Activated CD4-positive, alpha-beta T cell treated with anti-CD3 and anti-CD28 coated beads, Interleukin-2, Interleukin-6, amounts not matched to agents 100 ng/mL and 50 ng/mL, durations not matched to agents 16 hours and 8 hours (primary cell): ENCODE data around the gene POLR2F.
A peak's percentile ranks its signal among the peaks of the same experiment; 100 is the strongest.

Experiments
- DNase-seq: peaks from one replicate; pipeline ENCODE4 v3.0.0-alpha.2; 2020

POLR2F gene

DNA sequence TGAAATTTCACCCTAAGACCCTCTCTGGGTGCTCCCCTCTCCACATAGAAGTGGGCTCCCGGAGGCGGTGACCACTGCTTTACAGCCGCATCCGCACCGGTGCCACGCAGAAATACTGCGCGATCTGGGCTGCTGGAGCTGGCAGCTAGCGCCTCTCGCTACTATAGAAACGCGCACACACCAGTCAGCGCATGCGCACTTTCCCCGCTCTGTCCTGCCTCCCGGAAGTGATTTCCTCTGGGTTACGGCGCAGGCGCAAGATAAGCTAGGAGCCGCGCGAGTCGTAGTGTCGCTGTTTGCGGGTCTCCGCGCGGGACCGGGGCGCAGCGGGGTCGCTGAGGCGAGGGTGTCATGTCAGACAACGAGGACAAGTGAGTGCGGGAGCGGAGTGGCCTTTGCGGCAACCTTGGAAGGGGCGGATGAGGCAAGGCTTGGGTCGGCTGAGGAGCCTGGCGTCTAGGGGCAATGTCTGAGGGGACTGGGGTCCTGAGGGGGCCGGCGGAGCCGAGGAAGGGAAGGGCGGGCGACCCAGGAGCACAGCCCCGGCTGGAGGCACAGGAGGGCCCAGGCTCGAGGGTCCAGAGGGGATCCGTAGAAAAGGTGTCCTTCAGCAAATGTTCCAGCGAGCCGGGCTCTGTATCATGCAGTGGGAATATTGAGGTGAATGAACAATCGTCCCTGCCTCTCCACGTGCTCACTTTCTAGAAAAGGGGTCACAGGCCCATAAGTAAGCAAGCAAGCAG is at the start of gene POLR2F, which contains the start of gene C22orf23:
Gene POLR2F (plus strand): TSS at position 263 of the 743 bp plus-strand sequence. CDS start 89 bp downstream, at position 352.
Gene C22orf23 (minus strand): TSS at position 165 of the 743 bp plus-strand sequence. CDS start 452 bp downstream, outside the sequence.
- DNase-seq = peak; percentile 97

GRCh38 chr22:37904572-37905533 is 48.6 kb upstream of the POLR2F start:
- DNase-seq = no peak

GRCh38 chr22:37905534-37906363 is 47.8 kb upstream of the POLR2F start, which contains the start of gene MICALL1:
MICALL1 (plus strand) TSS chr22:37906297; CDS start chr22:37906423, 126 bp downstream.
- peak; percentile 71 for DNase-seq

GRCh38 chr22:37906364-37907008 is 47.0 kb upstream of the POLR2F start:
- peak; percentile 42 for DNase-seq

- DNase-seq = no peak
Measured at GRCh38 chr22:37907036-37907954, 46.2 kb upstream of the POLR2F start.

DNA sequence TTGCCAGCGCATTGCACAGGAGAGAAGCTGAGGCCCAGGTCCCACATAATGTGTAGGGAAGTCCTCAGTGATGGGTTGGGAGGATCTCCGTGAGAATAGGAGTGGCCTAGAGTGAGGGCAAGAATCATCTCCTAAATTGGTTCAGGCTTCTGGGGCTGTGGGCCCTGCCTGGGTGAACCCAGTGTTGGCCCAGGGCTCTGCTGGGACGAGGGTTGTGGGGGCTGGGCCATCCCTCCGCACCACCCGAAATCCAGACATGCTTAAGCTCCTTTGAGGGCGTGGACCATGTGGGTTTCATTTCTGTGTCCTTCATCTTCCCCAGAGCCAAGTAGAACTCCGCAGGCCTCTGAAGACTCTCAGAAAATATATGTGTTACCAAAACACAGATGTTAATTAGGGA is 43.7 kb upstream of the POLR2F start:
- DNase-seq = no peak

DNA sequence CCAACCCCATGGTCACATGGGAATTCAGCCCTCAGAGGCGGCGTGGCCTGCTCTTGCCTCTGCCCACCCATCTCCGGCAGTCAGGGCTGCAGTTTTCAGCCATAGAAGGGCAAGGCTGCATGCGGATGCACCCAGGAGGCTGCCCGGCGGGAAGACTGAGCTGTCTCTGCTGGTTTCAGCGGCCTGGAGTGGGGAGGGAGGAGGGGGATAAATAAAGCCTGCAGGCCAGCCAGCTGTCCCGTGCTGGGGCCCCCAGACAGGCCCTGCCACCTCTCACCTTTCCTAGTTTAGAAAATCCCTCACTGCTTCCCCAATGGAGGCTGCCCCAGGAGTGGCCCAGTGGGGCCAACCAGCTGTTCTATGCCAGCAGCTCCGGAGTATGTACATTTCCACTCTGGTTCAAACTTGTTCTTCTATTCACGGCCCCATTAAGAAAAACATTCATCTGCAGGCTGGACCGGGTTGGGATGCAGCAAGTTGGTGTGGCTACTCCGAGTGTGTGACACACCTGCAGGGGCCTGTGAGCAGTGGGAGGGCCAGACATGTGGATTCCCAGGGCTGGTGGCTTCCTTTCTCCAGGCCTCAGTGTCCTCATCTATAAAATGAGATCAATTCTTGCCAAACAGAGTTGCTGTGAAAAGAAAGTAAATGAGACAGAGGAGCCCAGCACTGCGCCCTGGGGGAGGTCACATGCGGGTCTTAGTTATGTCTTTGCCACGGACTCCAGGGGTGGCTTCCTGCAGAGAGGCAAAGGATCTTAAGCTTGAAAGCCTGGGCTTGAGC is 42.4 kb upstream of the POLR2F start:
- no peak for DNase-seq

- no peak for DNase-seq
Measured at GRCh38 chr22:37911697-37912096, 41.8 kb upstream of the POLR2F start.

DNA sequence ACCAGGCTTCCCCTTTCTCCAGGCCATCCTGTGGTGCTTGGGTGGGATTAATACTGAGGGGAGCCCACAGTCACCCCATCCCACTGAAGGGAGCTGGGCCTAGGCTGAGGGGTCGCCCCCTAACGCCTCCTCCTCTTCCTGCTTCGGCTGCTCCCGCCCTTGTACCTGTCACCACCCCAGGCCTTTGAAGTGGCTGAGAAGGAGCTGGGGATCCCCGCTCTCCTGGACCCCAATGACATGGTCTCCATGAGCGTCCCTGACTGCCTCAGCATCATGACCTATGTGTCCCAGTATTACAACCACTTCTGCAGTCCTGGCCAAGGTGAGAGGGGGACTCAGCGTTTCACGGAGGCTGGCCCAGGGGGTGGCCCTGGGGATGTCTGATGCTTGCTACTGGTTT is 41.3 kb upstream of the POLR2F start:
- DNase-seq = no peak

DNA sequence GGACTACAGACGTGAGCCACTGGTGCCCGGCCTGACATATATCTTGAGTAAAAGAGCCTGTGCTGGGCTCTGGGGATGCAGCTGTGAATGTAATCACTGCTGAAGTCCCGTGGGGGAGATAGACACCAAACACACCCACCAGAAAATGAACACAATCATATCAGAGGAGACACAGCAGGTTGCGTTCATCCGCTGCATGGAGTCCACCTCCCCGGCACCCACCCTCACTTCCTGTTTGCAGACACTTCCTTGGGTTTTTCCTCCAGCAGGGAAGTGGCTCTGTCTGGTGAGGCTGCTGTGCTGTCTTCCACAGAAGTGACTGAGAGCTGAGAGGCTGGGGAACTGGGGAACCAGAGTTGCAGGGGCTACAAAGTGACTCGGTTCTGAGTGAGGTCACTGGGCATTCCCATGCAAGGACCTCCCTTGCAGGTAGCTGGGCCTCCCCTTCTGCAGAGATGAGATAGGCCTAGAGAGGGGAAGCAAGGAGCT is 40.2 kb upstream of the POLR2F start:
- DNase-seq = no peak

GRCh38 chr22:37916311-37916710 is 37.2 kb upstream of the POLR2F start:
- no peak for DNase-seq

GRCh38 chr22:37917874-37918548 is 35.5 kb upstream of the POLR2F start:
- no peak for DNase-seq

DNA sequence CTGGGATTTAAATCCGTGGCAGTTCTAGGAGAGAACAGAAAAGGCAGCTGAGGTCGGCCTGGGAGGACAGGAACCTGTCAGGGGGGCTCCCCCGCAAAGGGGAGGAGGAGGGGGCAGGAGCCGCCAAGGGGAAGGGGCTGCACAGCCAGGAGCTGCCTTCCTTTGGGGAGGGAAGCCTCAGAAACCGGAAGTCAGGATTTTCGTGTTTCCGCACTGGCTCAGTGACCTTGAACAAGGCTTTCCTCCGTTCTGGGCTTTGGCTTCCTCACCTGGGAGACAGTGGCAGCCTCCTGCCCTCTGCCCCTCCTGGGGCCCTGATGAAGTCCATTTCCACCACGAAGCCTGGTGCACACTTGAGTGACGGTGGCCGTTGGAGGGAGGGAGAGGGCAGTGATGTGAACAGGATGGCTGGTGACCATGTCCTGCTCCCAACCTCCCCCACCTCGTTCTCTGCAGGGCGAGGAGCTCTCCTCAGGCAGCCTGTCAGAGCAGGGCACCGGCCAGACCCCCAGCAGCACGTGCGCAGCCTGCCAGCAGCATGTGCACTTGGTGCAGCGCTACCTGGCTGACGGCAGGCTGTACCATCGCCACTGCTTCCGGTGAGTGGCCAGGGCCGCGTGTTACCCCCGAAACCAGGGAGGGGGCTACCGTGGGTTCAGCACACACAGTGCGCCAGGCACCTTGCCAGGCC is 34.8 kb upstream of the POLR2F start:
- no peak for DNase-seq

DNA sequence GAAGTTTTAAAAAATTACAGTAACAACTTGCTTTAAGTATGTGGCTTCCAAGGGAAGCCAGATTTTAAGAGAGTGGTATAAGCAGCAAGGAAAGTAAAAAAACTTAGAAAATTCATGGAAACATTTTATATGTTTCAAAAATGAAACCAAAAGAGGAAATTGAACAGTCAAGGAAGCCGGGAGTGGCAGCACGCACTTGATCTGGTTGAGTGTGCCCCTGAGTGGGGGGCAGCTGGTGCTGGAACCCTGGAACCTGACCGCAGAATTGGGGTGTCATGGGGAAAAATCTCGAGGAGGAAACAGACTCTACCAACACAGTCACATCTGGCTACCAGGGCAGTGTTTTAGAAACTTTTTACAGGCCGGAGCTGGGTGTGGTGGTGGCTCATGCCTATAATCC is 33.4 kb upstream of the POLR2F start:
- no peak for DNase-seq

DNA sequence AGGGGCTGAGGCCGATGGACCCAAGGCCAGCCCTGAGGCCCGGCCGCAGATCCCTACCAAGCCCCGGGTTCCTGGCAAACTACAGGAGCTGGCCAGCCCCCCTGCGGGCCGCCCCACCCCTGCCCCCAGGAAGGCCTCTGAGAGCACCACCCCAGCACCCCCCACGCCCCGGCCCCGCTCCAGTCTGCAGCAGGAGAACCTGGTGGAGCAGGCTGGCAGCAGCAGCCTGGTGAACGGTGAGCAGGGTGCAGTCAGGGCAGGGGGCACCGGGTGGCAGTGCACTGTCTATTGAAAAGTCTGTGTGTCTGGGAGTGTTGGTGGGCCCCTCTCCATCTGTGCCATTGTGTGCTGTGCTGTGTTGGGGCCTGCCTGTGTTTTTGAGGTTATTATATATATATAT is 31.3 kb upstream of the POLR2F start:
- no peak for DNase-seq

DNA sequence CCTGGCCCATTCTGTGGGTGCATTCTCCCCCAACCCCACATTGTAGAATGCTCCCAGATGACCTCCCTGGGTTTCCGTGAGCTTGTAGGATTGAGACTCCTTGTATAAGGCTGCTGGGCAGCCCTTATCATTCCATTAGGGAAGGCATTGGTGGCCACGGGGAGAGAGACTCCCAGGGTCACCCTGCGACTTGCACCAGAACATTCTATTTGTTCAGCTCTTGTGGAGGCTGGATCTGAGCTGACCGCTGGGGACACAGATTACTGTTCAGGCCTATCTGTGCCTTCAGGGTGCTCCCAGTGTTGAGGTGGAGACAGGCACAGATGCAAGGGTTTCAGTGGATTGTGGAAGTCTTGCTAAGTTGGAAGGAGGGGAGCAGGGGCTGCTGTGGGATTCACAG is 29.6 kb upstream of the POLR2F start:
- no peak for DNase-seq

GRCh38 chr22:37924386-37925065 is 29.0 kb upstream of the POLR2F start:
- no peak for DNase-seq

DNA sequence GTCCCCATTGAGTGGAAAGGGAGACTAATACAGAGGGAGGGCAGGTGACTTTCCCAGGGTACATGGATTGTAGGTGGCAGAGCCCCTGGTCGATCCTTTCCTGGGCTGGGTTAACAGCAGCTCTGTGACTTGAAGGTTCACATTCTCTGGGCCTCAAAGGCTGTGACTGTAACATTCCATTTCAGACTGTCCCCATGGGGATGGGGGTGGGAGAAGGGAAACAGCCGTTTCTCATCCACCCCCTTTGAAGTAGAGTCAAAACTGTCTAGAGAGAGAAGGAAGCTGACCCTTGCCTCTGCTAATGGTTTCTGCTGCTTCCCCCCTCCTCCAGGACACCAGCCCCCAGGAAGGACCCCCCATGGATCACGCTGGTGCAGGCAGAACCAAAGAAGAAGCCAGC is 28.2 kb upstream of the POLR2F start:
- DNase-seq = no peak
